ENCODE results near the gene CHRND.
A peak's percentile ranks its signal among the peaks of the same experiment; 100 is the strongest.
"Not testable (repeated sequence)": the region's sequence is repeated elsewhere in the genome, so short reads cannot be mapped to it uniquely, and the experiment has no call there.

CHRND gene

DNA sequence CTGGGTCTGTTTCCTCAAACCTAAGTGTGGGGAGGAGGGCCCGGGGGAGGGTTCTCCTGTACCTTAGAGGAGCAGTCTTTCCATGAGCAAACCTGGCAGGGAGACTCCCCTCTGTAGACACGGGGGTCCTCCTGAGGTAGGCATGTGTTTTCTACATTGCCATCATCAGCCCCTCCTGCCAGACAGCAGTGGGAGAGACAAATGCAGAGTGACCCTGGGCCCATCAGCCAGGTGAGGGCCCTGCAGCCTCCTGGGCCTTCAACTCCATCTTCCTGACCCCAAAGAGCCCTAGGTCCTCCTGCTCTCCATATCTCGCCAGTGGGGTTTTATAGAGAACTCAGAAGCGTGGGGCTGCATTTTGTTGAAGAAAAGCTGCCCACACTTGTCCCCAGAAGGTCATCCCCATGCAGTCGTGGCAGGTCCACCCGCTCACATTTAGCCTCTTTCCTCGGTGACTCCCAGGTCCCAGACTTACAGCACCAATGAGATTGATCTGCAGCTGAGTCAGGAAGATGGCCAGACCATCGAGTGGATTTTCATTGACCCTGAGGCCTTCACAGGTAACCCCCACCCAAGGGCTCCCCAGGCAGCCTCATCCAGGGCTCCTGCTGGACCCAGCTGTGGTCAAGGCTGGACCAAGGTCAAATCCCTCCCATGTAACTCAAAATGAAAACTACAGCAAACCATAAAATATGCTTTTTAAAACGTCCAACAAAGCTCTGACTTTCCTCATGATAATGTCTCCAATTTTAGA is 16.2 kb downstream of the CHRND start:
- DNase-seq (ENCODE audit: low read depth, low spot score) = no peak

DNA sequence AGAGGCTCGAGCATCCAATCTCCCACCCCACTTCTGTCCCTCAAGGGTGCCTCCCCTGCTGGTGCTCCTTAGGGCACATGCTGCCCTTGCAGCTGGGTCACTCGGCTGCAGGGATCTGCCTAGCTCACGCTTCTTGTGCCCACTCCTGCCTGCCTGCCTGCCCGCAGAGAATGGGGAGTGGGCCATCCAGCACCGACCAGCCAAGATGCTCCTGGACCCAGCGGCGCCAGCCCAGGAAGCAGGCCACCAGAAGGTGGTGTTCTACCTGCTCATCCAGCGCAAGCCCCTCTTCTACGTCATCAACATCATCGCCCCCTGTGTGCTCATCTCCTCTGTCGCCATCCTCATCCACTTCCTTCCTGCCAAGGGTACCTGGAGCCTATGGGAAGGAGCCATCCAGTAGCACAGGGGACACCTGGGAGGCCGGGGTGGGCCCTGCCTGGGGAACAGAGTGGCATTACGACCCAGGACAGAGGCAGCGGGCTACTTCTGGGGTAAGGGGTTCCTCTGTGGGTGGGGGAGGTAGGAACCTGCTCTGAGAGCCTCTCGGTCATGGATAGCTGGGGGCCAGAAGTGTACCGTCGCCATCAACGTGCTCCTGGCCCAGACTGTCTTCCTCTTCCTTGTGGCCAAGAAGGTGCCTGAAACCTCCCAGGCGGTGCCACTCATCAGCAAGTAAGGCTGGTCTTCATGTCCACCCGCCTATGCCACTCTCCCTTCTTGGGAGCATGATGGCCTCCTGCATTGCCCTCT is 16.9 kb downstream of the CHRND start:
- DNase-seq (ENCODE audit: low read depth, low spot score) = no peak

DNA sequence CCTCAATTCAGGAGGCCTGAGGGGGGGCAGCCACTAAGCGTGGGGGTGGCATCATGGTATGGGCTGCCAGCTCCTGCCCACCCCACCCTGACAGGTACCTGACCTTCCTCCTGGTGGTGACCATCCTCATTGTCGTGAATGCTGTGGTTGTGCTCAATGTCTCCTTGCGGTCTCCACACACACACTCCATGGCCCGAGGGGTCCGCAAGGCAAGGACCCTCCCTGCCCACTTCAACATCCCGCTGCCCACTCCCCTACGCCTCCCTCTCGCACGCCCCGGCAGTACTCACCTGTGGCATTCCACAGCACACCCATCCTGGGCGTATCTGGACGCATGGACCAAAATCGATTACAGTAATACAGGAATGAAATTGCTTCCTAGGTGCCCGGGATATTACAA is 17.5 kb downstream of the CHRND start:
- no peak for DNase-seq (ENCODE audit: low read depth, low spot score)

- DNase-seq (ENCODE audit: low read depth, low spot score) = no peak
Observed at GRCh38 chr2:232543928-232544631, 18.1 kb downstream of the CHRND start.

GRCh38 chr2:232544674-232545073 is 18.7 kb downstream of the CHRND start:
- no peak for DNase-seq (ENCODE audit: low read depth, low spot score)

DNA sequence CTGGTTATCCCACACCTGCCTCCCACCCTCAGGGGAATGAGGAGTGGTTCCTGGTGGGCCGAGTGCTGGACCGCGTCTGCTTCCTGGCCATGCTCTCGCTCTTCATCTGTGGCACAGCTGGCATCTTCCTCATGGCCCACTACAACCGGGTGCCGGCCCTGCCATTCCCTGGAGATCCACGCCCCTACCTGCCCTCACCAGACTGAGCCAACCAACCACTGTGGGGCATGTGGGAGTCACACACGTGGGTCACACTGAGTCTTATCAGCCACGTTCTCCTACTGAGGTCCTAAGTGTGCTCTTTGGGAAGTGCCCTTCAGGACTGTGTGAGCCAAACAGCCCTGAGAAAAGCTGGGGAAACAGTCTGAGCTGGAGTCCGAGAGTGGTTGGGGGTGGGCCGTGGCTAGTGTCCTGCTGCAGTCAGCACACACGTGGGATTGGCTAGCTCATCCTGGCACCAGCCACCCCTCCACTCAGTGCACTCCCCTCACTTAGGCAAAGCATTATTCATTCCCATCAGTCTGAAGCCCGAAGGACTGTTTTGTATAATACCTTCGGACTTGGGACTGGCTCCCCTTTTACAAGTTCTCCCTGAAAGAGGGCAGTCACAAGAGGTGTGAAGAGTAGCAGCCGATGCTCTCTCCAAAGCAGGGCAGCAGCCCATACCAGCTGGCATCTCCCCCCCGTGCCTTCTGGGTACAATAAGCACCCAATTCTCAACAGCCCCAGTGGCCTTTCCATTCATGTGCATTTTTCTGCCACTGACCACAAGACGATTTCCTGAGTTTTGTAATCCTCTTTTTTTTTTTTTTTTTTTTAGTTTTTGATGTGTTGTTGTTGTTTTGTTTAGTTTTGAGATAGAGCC is 19.8 kb downstream of the CHRND start:
- no peak for DNase-seq (ENCODE audit: low read depth, low spot score)

GRCh38 chr2:232547991-232548390 is 22.0 kb downstream of the CHRND start:
- DNase-seq (ENCODE audit: low read depth, low spot score) = no peak

DNA sequence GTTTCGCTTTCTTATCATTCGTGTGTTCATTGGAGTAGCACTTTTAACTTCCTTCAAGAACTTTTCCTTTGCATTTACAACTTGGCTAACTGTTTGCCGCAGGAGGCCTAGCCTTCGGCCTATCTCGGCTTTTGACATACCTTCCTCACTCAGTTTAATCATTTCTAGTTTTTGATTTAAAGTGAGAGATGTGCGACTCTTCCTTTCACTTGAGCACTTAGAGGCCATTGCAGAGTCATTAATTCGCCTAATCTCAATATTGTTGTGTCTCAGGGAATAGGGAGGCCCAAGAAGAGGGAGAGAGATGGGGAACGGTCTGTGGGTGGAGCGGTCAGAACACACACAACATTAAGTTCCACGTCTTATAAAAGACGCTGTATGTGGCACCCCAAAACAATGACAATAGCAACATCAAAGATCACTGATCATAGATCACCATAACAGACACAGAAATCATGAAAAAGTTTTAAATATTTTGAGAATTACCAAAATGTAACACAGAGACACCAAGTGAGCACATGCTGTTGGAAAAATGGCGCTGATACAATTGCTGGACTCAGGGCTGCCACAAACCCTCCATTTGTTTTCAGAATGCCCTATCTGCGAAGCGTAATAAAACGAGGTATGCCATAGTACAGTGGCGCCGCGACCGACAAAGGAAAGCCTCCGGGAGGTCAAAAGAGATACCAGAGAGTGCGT is 23.8 kb downstream of the CHRND start:
- DNase-seq (ENCODE audit: low read depth, low spot score) = no peak

GRCh38 chr2:232550354-232551249 is 24.6 kb downstream of the CHRND start, which contains the start of the genes EIF4E2 and TIGD1:
EIF4E2 (plus strand) TSS chr2:232550689; CDS start chr2:232550725, 36 bp downstream.
TIGD1 (minus strand) TSS chr2:232550557; CDS start chr2:232549882, 675 bp downstream.
- peak; percentile 82 for DNase-seq (ENCODE audit: low read depth, low spot score)

DNA sequence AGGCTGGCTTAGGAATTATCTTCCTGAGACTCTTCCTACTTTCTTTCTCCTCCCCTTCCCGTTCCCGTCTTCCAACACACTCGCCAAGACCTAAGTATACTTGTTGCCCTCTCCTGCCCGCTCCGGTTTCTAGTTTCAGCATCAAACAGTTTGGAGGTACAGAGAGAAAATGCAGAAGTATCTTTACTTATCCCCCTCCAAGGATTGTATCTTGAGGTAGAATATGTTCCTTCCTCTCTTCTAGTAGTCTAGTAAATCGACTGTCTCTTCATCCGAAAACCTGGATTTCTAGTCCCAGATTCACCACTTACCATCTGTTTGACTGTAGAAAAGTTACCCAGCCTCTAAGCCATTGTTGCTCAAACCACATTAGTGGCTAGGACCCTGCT is 25.3 kb downstream of the CHRND start:
- no peak for DNase-seq (ENCODE audit: low read depth, low spot score)

- DNase-seq (ENCODE audit: low read depth, low spot score) = no peak
Observed at GRCh38 chr2:232551776-232552175, 25.8 kb downstream of the CHRND start.

DNA sequence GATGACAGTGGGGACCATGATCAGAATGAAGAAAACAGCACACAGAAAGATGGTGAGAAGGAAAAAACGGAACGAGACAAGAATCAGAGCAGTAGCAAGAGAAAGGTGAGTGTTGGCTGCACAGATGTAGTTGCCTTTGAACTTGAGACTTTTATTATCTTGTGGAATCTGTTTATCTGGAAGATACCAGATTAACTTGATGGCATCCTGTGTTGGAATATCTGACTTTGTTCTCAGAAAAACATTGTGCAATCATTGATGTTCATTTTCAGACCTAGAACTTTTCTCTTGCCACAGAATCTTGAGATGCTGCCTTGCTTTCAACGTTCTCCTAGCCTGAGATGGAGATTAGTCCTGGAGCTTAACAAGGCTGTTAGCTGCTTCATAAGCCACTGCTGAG is 30.5 kb downstream of the CHRND start:
- DNase-seq (ENCODE audit: low read depth, low spot score) = no peak

GRCh38 chr2:232562515-232563151 is 36.7 kb downstream of the CHRND start:
- no peak for DNase-seq (ENCODE audit: low read depth, low spot score)

GRCh38 chr2:232563580-232563979 is 37.6 kb downstream of the CHRND start:
- DNase-seq (ENCODE audit: low read depth, low spot score) = no peak

DNA sequence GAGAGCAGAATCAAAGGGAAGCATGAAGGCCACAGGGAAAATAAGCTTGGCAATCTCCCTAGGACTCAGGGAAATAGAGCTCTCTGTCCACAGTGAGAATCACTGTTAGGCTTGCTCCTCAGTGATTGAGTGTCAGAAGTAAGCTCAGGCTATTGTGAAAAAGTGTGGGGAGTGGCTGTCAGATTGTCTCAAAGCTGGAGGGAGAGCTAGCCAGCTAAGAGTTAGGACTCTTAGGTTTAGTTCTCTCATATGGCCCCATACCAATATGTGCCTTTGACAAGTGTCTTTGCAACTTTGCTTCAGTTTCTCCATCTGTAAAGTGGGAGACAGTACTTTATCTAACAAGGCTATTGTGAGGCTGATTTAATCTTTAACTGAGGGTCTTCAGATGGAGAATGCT is 41.8 kb downstream of the CHRND start:
- no peak for DNase-seq (ENCODE audit: low read depth, low spot score)

DNA sequence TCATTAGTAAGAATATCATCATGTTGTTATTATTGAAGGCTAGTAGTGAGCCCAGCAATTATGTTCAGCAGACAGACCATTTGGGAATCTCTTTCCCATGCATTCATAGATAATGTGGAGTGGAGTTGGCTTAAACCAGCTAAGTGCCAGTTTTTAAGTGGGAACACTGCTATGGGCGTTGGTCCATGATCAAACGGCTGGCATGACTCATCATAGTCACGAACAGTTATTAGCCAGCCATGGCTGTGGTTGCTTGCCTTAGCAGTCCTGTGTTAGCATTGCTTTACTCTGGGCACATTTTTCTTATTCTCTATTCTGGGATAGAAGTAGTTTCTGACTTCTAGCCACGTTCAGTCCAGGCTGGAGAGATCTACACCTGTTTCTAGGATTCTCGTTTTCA is 42.2 kb downstream of the CHRND start:
- DNase-seq (ENCODE audit: low read depth, low spot score) = no peak

DNA sequence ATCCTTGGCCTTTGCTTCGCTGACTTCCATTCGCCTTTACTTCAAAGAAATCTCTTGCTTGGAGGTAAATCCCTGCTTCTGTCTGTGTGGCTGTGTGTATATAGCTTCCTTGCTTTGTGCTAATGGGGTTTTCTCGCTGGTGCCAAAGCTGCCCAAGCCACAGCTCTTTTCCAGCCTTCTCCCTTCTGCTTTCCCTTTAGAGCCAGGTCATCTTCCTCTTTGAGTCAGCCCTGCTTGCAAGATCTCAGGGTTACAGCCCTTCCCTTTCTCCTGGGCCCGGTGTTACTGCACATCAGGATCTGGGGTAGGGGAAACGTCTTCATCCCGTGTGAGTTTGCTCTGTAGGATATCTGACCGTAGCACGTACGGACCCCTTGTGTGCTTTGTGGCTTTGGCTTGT is 43.6 kb downstream of the CHRND start:
- no peak for DNase-seq (ENCODE audit: low read depth, low spot score)

DNA sequence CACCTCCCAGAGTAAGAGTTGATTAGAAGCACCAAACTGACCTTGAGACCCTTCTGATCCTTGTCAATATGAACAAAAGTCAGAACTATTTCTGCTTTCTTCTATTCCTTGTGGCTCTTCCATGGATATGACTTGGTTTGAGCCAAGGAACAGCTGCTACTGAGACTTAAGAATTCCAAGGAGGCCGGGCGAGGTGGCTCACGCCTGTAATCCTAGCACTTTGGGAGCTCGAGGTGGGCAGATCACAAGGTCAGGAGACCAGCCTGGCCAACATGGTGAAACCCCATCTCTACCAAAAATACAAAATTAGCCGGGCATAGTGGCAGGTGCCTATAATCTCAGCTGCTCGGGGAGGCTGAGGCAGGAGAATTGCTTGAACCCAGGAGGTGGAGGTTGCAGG is 44.5 kb downstream of the CHRND start:
- not testable (repeated sequence) for DNase-seq (ENCODE audit: low read depth, low spot score)

DNA sequence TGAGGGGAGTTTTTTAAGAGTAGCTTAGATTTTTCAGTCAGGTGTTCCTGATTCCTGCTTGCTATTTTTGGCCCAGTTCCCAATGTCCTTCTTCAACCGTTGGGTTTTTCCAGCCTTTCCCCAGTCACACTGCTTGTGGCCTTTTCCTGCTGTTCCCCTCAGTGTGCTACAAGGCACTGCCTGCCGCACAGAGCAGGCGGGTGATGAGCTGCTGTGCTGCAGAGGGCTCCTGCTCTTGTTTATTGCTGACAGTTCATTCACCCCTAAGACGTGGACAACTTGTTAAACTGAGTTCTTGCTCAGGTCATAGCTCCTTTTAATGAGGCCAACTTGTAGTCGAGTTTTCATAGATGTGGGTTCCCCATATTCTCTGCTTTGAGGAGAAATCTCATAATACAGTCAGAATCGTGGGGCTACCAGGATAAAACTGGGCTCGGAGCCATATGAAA is 45.1 kb downstream of the CHRND start:
- DNase-seq (ENCODE audit: low read depth, low spot score) = no peak

All from activated CD4-positive, CD25-positive, alpha-beta regulatory T cell treated with anti-CD3 and anti-CD28 coated beads, Interleukin-2, amount 50 U/mL, for 16 hours (primary cell).